Hepatocyte (in vitro differentiated cells): ENCODE data around the gene IL31RA. TPM values are rescaled to one million over a fixed set of nuclear protein-coding genes. Genes with fewer than 3 reads are reported as not detected.

Source experiments
- DNase-seq: peaks from one replicate; pipeline ENCODE4 v3.0.0-alpha.2; 2016; ENCODE audit warnings: low spot score
- H2AFZ ChIP-seq: fragments of 200-600 bp; sonication (generic); 2 replicates; pipeline ENCODE4 v1.6.0; 2016; ENCODE audit warnings: antibody characterized with exemption, mild to moderate bottlenecking
- H3K27ac ChIP-seq: fragments of 200-600 bp; sonication (generic); 2 replicates; pipeline ENCODE4 v1.5.1; 2016; ENCODE audit warnings: mild to moderate bottlenecking
- H3K27me3 ChIP-seq: fragments of 200-600 bp; sonication (generic); 2 replicates; pipeline ENCODE4 v1.6.1; 2016
- H3K36me3 ChIP-seq: fragments of 200-600 bp; sonication (generic); replicated peaks from 2 replicates; pipeline ENCODE4 v1.5.1; 2016; ENCODE audit warnings: low read depth; ENCODE audit not compliant: insufficient read depth
- H3K4me1 ChIP-seq: fragments of 200-600 bp; sonication (generic); 2 replicates; pipeline ENCODE4 v1.5.1; 2016; ENCODE audit warnings: mild to moderate bottlenecking, moderate library complexity; ENCODE audit not compliant: insufficient read depth
- H3K4me2 ChIP-seq: fragments of 200-600 bp; sonication (generic); 2 replicates; pipeline ENCODE4 v1.6.0; 2016
- H3K4me3 ChIP-seq: fragments of 200-600 bp; sonication (generic); 2 replicates; pipeline ENCODE4 v1.5.1; 2016; ENCODE audit warnings: mild to moderate bottlenecking
- H3K79me2 ChIP-seq: fragments of 200-600 bp; sonication (generic); 2 replicates; pipeline ENCODE4 v1.6.0; 2017; ENCODE audit warnings: mild to moderate bottlenecking
- H3K9me2 ChIP-seq: fragments of 200-600 bp; sonication (generic); replicated peaks from 2 replicates; pipeline ENCODE4 v1.6.0; 2017; ENCODE audit warnings: mild to moderate bottlenecking; ENCODE audit not compliant: insufficient read depth
- H3K9me3 ChIP-seq: fragments of 200-600 bp; sonication (generic); 2 replicates; pipeline ENCODE4 v1.5.1; 2016; ENCODE audit warnings: low read depth, mild to moderate bottlenecking
- H4K20me1 ChIP-seq: fragments of 200-600 bp; sonication (generic); 2 replicates; pipeline ENCODE4 v1.6.0; 2016; ENCODE audit warnings: mild to moderate bottlenecking; ENCODE audit not compliant: insufficient read depth, poor library complexity, severe bottlenecking
- CTCF ChIP-seq: fragments of 200-600 bp; sonication (generic); IDR thresholded peaks from 2 replicates; pipeline ENCODE4 v1.5.1; 2016; ENCODE audit warnings: antibody characterized with exemption, mild to moderate bottlenecking; ENCODE audit not compliant: poor library complexity
- EZH2 ChIP-seq: fragments of 200-600 bp; sonication (generic); IDR thresholded peaks from 2 replicates; pipeline ENCODE4 v1.6.1; 2016; ENCODE audit warnings: antibody characterized with exemption, mild to moderate bottlenecking, borderline replicate concordance
- EZH2phosphoT487 ChIP-seq: fragments of 200-600 bp; sonication (generic); IDR thresholded peaks from one replicate; pipeline ENCODE4 v1.6.1; 2018; ENCODE audit warnings: antibody characterized with exemption, mild to moderate bottlenecking, low read depth, moderate library complexity; ENCODE audit not compliant: unreplicated experiment, severe bottlenecking
- WGBS: methylation state at CpG from one replicate; pipeline ENCODE4 v1.1.6; 2016; ENCODE audit warnings: low lambda C conversion rate; ENCODE audit errors: missing lambda C conversion rate; 5-methylcytosine and 5-hydroxymethylcytosine counted together
- polyA plus RNA-seq: library from polyadenylated mRNA; unstranded; fragments of >200 nt; fragmentation: Nextera tagmentation; extraction: Ambion mirVana; gene quantifications from 2 replicates; pipeline ENCODE4 v1.2.1, GENCODE V29; 2016
- small RNA-seq: library from RNA; depleted of rRNA; stranded (forward); fragments of <200 nt; gene quantifications from one replicate; pipeline ENCODE3, GENCODE V24; 2014
- total RNA-seq: library from RNA; depleted of rRNA; stranded (reverse); fragments of >200 nt; gene quantifications from 2 replicates; pipeline ENCODE4 v1.2.3, GENCODE V29; 2014

IL31RA gene
- total and polyA plus RNA-seq, 2 experiments from 2014 or later: 0.53 to 0.93 TPM

GRCh38 chr5:55960779-55961178 is 109.6 kb downstream of the IL31RA start:
- WGBS: 96% methylated on average over 7 of the region's 7 CpGs
- no peaks in the 10 kb centered on the region for H3K36me3 ChIP-seq

GRCh38 chr5:55965525-55965924 is 114.4 kb downstream of the IL31RA start:
- Histone ChIP-seq H3K79me2 (peaks cover 74% of the 10 kb centered on the region), H3K4me3 (no peak overlapping the region), H3K27me3 (no peaks in the 10 kb centered on the region), H4K20me1 (no peaks in the 10 kb centered on the region), H3K36me3 (no peaks in the 10 kb centered on the region), H3K9me2 (no peaks in the 10 kb centered on the region), H3K4me1 (no peaks in the 10 kb centered on the region), H3K27ac (no peak overlapping the region), H3K4me2 (no peak overlapping the region), H3K9me3 (no peaks in the 10 kb centered on the region), H2AFZ (no peak overlapping the region)
- TF ChIP-seq EZH2phosphoT487: no peak
- DNase-seq: no peak
- 83% methylated on average over 6 of the region's 6 CpGs for WGBS

More at GRCh38 chr5:55960779-55961178, 109.6 kb downstream of the IL31RA start:
- TF ChIP-seq EZH2phosphoT487 (no peak), CTCF (no peak), EZH2 (no peak)
- H3K79me2 ChIP-seq: peaks cover 47% of the 10 kb centered on the region
- no peaks in the 10 kb centered on the region for H3K9me3 ChIP-seq
- no peaks in the 10 kb centered on the region for H4K20me1 ChIP-seq
- no peaks in the 10 kb centered on the region for H3K4me1 ChIP-seq
- DNase-seq: no peak
- H3K4me2 ChIP-seq: no peak overlapping the region
- H3K9me2 ChIP-seq: no peaks in the 10 kb centered on the region
- no peaks in the 10 kb centered on the region for H3K27me3 ChIP-seq
- no peak overlapping the region for H3K27ac ChIP-seq
- H3K4me3 ChIP-seq: no peak overlapping the region
- H2AFZ ChIP-seq: no peak overlapping the region

GRCh38 chr5:55966284-55966683 is 115.1 kb downstream of the IL31RA start:
- Histone ChIP-seq H3K79me2 (peaks cover 78% of the 10 kb centered on the region), H3K4me2 (no peak overlapping the region), H4K20me1 (no peaks in the 10 kb centered on the region), H3K4me3 (no peak overlapping the region), H3K9me3 (no peaks in the 10 kb centered on the region), H3K4me1 (no peaks in the 10 kb centered on the region), H2AFZ (no peak overlapping the region), H3K36me3 (no peaks in the 10 kb centered on the region), H3K9me2 (no peaks in the 10 kb centered on the region), H3K27ac (no peak overlapping the region), H3K27me3 (no peaks in the 10 kb centered on the region)
- TF ChIP-seq EZH2phosphoT487: no peak
- no peak for TF ChIP-seq EZH2
- no peak for TF ChIP-seq CTCF
- no peak for DNase-seq

- 48% methylated on average over 1 of the region's 1 CpG for WGBS
- peaks cover 85% of the 10 kb centered on the region for H3K79me2 ChIP-seq
Measured at GRCh38 chr5:55969956-55970355, 118.8 kb downstream of the IL31RA start.

More at GRCh38 chr5:55969956-55970355, 118.8 kb downstream of the IL31RA start:
- Histone ChIP-seq H3K9me3 (no peaks in the 10 kb centered on the region), H4K20me1 (peaks cover 5% of the 10 kb centered on the region), H3K4me3 (no peak overlapping the region), H2AFZ (no peak overlapping the region), H3K9me2 (no peaks in the 10 kb centered on the region), H3K4me1 (peaks cover 3% of the 10 kb centered on the region), H3K27me3 (no peaks in the 10 kb centered on the region), H3K4me2 (no peak overlapping the region), H3K27ac (no peak overlapping the region), H3K36me3 (no peaks in the 10 kb centered on the region)
- no peak for TF ChIP-seq EZH2
- no peak for TF ChIP-seq CTCF
- TF ChIP-seq EZH2phosphoT487: no peak
- no peak for DNase-seq

Small RNA genes lying within 50 kb of the gene (small RNA-seq; reads per million reads assigned to genes)
- gene AC016596.1: not detected

Other genes with a start within 250 kb of the IL31RA start
- 36.1 and 37.8 TPM in 2 replicates for gene SLC38A9, start 139.0 kb upstream of the IL31RA start, total RNA-seq
- gene SLC38A9, start 139.0 kb upstream of the IL31RA start, polyA plus RNA-seq: 21.4 and 28.1 TPM in 2 replicates
- gene DDX4, start 113.3 kb upstream of the IL31RA start, total RNA-seq: 0.17 TPM in 1 of 2 replicates, not detected in the other
- not detected in 2 replicates for gene DDX4, start 113.3 kb upstream of the IL31RA start, polyA plus RNA-seq
- gene IL6ST, start 143.6 kb downstream of the IL31RA start, total RNA-seq: 503 and 527 TPM in 2 replicates
- gene IL6ST, start 143.6 kb downstream of the IL31RA start, polyA plus RNA-seq: 173 and 219 TPM in 2 replicates